Psoas muscle (tissue), 8 donors: ENCODE results near the gene PRC1. TPM values are rescaled to one million over a fixed set of nuclear protein-coding genes. Genes with fewer than 3 reads are reported as not detected.

Experiments
- ATAC-seq, 4 donors: fragments of 200-7000 bp; cut with Tn5 transposase; one replicate each; pipeline ENCODE4 v1.9.1; 2020; ENCODE audit warnings: moderate library complexity in 3 of 4, mild to moderate bottlenecking in 2 of 4
- DNase-seq, 2 donors: peaks; one replicate each; pipeline ENCODE4 v3.0.0-alpha.2; 2020
- H3K27ac ChIP-seq: fragments of 200-600 bp; one replicate; pipeline ENCODE4 v1.8.0; 2022
- H3K27me3 ChIP-seq, 3 donors: fragments of 200-600 bp in 1 of 3; one replicate each; pipeline versions ENCODE4 v1.6.1 to v1.8.0; 2013 to 2022; ENCODE audit warnings: low read length in 2 of 3, mild to moderate bottlenecking in 2 of 3, moderate library complexity in 1 of 3; ENCODE audit not compliant: insufficient read depth in 3 of 3
- H3K36me3 ChIP-seq, 2 donors: fragments of 200-600 bp in 1 of 2; one replicate each; pipeline versions ENCODE4 v1.6.1 to v1.8.0; 2013 to 2022; ENCODE audit warnings: low read depth in 1 of 2, mild to moderate bottlenecking in 1 of 2, moderate library complexity in 1 of 2; ENCODE audit not compliant: insufficient read depth in 1 of 2
- H3K4me1 ChIP-seq: fragments of 200-600 bp; one replicate; pipeline ENCODE4 v1.8.0; 2022
- H3K4me3 ChIP-seq: fragments of 200-600 bp; one replicate; pipeline ENCODE4 v1.8.0; 2022; ENCODE audit warnings: mild to moderate bottlenecking
- H3K9me3 ChIP-seq: fragments of 200-600 bp; one replicate; pipeline ENCODE4 v1.8.0; 2022
- WGBS, 3 donors: extraction: QIAGEN DNeasy Blood & Tissue Kit; methylation state at CpG; one replicate each; pipeline versions ENCODE4 v1.1.6 to v1.1.7; 2013; 5-methylcytosine and 5-hydroxymethylcytosine counted together
- intact Hi-C, 2 donors: fragments of 100-400 bp; cut with DNase I; formaldehyde crosslinking; loops; one replicate each; pipeline versions ENCODE4 v1.11.0 to v1.14.2; 2022
- polyA plus RNA-seq, 3 donors: library from polyadenylated mRNA; stranded (reverse); fragments of 200-250 nt; gene quantifications; one replicate each; pipeline ENCODE4 v1.2.3, GENCODE V29; 2013
- total RNA-seq, 4 donors: library from RNA; stranded (reverse); fragmentation: NEBNext Ultra II Directional in 2 of 4; extraction: Animal tissue kit (Norgen Biotek cat#: 25700) in 2 of 4; gene quantifications; one replicate each; pipeline versions ENCODE4 v1.2.1 to v1.2.4, GENCODE V29; 2021 to 2023
- TF ChIP-seq, protein P1 (sequence below): fragments of 200-600 bp; IDR thresholded peaks from one replicate; pipeline ENCODE4 v1.8.0; 2022; ENCODE audit warnings: antibody characterized with exemption
- donor health status: healthy with polysubstance abuse.
- donor health status: DM: no; HTN: no; CAD: no; lungs with moderate emphysema.
- donor health status: Bipolar disorder and iron deficiency.
- donor health status: healthy.
- donor health status: DM: yes; HTN: yes; CAD: no.
- donor health status: DM: no; HTN: no; CAD: no.
- donor health status: DM: no; HTN: no; CAD: no.
- donor health status: DM: yes; HTN: yes; CAD: no.

Gene PRC1
- total and polyA plus RNA-seq, 7 donors: 0.68 to 3.5 (median 1.8) TPM

GRCh38 chr15:90947577-90948357, 46.6 kb downstream of the PRC1 start:
- Histone ChIP-seq H3K27me3 (no peaks in the 10 kb centered on the region), H3K4me3 (no peak overlapping the region), H3K27ac (no peak overlapping the region), H3K36me3 (peaks cover 2 to 100% of the 10 kb centered on the region in 2 donors), H3K4me1 (no peaks in the 10 kb centered on the region), H3K9me3 (no peaks in the 10 kb centered on the region)
- DNase-seq: no peak
- intact Hi-C loops: no loop called here
- ATAC-seq: no peak
- TF ChIP-seq, protein P1, sequence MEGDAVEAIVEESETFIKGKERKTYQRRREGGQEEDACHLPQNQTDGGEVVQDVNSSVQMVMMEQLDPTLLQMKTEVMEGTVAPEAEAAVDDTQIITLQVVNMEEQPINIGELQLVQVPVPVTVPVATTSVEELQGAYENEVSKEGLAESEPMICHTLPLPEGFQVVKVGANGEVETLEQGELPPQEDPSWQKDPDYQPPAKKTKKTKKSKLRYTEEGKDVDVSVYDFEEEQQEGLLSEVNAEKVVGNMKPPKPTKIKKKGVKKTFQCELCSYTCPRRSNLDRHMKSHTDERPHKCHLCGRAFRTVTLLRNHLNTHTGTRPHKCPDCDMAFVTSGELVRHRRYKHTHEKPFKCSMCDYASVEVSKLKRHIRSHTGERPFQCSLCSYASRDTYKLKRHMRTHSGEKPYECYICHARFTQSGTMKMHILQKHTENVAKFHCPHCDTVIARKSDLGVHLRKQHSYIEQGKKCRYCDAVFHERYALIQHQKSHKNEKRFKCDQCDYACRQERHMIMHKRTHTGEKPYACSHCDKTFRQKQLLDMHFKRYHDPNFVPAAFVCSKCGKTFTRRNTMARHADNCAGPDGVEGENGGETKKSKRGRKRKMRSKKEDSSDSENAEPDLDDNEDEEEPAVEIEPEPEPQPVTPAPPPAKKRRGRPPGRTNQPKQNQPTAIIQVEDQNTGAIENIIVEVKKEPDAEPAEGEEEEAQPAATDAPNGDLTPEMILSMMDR: no peak
- 85 to 92% (median 87%) methylated on average over 18 of the region's 18 CpGs for WGBS, 3 donors

DNA sequence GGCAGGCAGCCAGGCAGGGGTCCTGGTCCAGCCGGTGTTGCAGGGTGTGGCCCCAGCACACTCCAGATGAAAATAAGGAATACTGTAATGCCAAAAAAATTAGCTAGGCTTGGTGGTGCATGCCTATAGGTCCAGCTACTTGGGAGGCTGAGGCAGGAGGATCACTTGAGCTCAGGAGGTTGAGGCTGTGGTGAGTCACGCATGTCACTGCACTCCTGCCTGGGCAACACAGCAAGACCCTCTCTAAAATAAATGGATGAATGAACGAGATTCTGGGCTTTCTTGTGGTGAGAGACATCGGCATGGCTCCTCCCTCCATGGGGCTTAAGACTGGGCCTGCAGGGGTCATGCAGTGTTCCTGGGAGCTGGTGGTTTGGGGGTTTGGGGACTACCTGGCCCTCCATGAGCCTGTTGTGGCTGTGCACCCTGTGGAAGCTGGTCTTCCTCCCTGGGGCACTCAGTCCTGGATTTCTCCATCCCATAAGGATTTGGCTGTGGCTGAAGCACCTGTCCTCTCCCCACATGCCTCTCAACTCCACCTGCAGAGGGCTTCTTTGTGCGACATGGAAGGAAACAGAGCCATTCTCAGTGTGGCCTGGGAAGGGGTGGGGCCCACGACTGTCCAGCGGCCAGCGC, 47.3 kb downstream of the PRC1 start:
- 79 to 85% (median 83%) methylated on average over 8 of the region's 8 CpGs for WGBS, 3 donors
- Histone ChIP-seq H3K4me1 (no peaks in the 10 kb centered on the region), H3K27me3 (no peaks in the 10 kb centered on the region), H3K36me3 (peaks cover 2 to 100% of the 10 kb centered on the region in 2 donors), H3K4me3 (no peak overlapping the region), H3K27ac (no peak overlapping the region), H3K9me3 (no peaks in the 10 kb centered on the region)
- intact Hi-C loops: no loop called here
- TF ChIP-seq, protein P1: no peak
- ATAC-seq (no peak), DNase-seq (no peak)

- no peak overlapping the region for H3K27ac ChIP-seq
- TF ChIP-seq, protein P1: no peak
- 85 to 92% (median 87%) methylated on average over 16 of the region's 16 CpGs for WGBS, 3 donors
- no peaks in the 10 kb centered on the region for H3K27me3 ChIP-seq
- ATAC-seq (no peak), DNase-seq (no peak)
- no peaks in the 10 kb centered on the region for H3K9me3 ChIP-seq
- no peak overlapping the region for H3K4me3 ChIP-seq
- intact Hi-C loops: no loop called here
- peaks cover 2 to 100% of the 10 kb centered on the region in 2 donors for H3K36me3 ChIP-seq
- H3K4me1 ChIP-seq: no peaks in the 10 kb centered on the region
Measured at GRCh38 chr15:90946538-90946937, 47.8 kb downstream of the PRC1 start.

- WGBS, 3 donors: 88 to 94% (median 93%) methylated on average over 7 of the region's 7 CpGs
- TF ChIP-seq, protein P1: no peak
- Histone ChIP-seq H3K9me3 (no peaks in the 10 kb centered on the region), H3K4me3 (no peak overlapping the region), H3K36me3 (peaks cover 2 to 100% of the 10 kb centered on the region in 2 donors), H3K27me3 (no peaks in the 10 kb centered on the region), H3K27ac (no peak overlapping the region), H3K4me1 (no peaks in the 10 kb centered on the region)
- ATAC-seq (no peak), DNase-seq (no peak)
- intact Hi-C loops: no loop called here
Measured at GRCh38 chr15:90945091-90945490, 49.2 kb downstream of the PRC1 start.
